Gastrocnemius medialis (tissue), 4 donors: ENCODE results near the gene PCDHGA3.

Experiments used
- POLR2A ChIP-seq, 2 donors: fragments of 450-650 bp; IDR thresholded peaks; one replicate each; pipeline ENCODE4 v1.6.1; 2017; ENCODE audit warnings: antibody characterized with exemption in 2 of 2, mild to moderate bottlenecking in 2 of 2, moderate library complexity in 2 of 2
- TF ChIP-seq, protein P1 (sequence below), 5 experiments: fragments of 450-650 bp in 3 of 5; fragments of 200-600 bp in 2 of 5; sonication (generic) in 2 of 5; IDR thresholded peaks in 4 of 5; conservative IDR thresholded peaks in 1 of 5; 1 replicate in 4 of 5; 2 replicates in 1 of 5; pipeline ENCODE4 v1.5.1; 2016 to 2019; ENCODE audit warnings: antibody characterized with exemption in 5 of 5, mild to moderate bottlenecking in 3 of 5, moderate library complexity in 3 of 5

DNA sequence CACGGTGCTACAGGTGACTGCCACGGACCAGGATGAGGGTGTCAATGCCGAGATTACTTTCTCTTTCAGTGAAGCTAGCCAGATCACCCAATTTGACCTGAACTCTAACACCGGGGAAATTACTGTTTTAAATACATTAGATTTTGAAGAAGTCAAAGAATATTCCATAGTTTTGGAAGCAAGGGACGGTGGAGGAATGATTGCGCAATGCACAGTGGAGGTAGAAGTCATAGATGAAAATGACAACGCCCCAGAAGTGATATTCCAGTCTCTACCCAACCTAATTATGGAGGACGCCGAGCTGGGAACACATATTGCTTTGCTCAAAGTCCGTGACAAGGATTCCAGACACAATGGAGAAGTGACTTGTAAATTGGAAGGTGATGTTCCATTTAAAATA lies 45.0 kb downstream of the PCDHGA3 start:
- TF ChIP-seq, protein P1, sequence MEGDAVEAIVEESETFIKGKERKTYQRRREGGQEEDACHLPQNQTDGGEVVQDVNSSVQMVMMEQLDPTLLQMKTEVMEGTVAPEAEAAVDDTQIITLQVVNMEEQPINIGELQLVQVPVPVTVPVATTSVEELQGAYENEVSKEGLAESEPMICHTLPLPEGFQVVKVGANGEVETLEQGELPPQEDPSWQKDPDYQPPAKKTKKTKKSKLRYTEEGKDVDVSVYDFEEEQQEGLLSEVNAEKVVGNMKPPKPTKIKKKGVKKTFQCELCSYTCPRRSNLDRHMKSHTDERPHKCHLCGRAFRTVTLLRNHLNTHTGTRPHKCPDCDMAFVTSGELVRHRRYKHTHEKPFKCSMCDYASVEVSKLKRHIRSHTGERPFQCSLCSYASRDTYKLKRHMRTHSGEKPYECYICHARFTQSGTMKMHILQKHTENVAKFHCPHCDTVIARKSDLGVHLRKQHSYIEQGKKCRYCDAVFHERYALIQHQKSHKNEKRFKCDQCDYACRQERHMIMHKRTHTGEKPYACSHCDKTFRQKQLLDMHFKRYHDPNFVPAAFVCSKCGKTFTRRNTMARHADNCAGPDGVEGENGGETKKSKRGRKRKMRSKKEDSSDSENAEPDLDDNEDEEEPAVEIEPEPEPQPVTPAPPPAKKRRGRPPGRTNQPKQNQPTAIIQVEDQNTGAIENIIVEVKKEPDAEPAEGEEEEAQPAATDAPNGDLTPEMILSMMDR (IDR thresholded peaks at IDR 0.05 in 4 of 5, conservative IDR thresholded peaks at IDR 0.05 in 1 of 5): no peak
- no peak for TF ChIP-seq POLR2A (IDR thresholded peaks at IDR 0.05)
